ENCODE results near the gene PPIL3. TPM values are rescaled to one million over a fixed set of nuclear protein-coding genes. Genes with fewer than 3 reads are reported as not detected.

Gene PPIL3
- total RNA-seq, 1 donor from 2014 or later, result 35.0 TPM

DNA sequence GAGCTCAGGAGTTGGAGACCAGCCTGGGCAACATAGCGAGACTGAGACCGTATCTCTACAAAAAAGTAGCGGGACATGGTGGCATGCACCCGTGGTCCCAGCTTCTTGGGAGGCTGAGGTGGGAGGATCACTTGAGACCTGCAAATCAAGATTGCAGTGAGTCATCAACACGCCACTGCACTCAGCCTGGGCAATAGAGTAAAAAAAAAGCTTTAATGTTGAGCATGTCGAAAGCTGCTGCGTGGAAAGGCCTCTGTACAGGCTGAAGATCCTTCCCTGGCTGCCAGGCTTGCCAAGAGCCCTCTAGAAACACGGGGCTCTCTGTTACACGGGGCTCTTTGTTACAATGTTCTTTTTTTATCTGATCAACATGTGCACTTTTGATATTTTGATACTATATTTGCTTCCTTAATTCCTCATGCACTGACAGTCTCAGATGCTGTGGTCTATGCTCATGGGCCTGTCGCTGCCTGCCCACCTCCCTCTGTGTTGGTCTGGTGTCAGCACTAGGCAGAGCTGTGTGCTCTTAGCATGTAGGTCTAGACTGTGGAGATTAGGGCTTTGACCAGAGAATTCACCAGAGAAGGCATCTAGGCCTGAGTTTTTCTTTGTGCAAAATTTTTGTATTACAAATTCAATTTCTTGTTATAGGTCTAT, 43.1 kb downstream of the PPIL3 start:
- TF ChIP-seq, protein P1, sequence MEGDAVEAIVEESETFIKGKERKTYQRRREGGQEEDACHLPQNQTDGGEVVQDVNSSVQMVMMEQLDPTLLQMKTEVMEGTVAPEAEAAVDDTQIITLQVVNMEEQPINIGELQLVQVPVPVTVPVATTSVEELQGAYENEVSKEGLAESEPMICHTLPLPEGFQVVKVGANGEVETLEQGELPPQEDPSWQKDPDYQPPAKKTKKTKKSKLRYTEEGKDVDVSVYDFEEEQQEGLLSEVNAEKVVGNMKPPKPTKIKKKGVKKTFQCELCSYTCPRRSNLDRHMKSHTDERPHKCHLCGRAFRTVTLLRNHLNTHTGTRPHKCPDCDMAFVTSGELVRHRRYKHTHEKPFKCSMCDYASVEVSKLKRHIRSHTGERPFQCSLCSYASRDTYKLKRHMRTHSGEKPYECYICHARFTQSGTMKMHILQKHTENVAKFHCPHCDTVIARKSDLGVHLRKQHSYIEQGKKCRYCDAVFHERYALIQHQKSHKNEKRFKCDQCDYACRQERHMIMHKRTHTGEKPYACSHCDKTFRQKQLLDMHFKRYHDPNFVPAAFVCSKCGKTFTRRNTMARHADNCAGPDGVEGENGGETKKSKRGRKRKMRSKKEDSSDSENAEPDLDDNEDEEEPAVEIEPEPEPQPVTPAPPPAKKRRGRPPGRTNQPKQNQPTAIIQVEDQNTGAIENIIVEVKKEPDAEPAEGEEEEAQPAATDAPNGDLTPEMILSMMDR (IDR thresholded peaks at IDR 0.05), result no peak
- H3K36me3 ChIP-seq, result peaks cover 6% of the 10 kb centered on the region
- intact Hi-C loops (cut with DNase I), result no loop called here
- peak in 1 of 2 donors; percentile 56 for ATAC-seq
- H3K4me3 ChIP-seq, result no peak overlapping the region
- no peak overlapping the region for H3K27ac ChIP-seq
- H3K9me3 ChIP-seq, result no peaks in the 10 kb centered on the region
- H3K4me1 ChIP-seq, result no peaks in the 10 kb centered on the region
- no peaks in the 10 kb centered on the region for H3K27me3 ChIP-seq (ENCODE audit: low read depth)
- no peak for DNase-seq

GRCh38 chr2:200845194-200845593, 43.7 kb downstream of the PPIL3 start:
- intact Hi-C loops (cut with DNase I), result no loop called here
- TF ChIP-seq, protein P1 (IDR thresholded peaks at IDR 0.05), result no peak
- Histone ChIP-seq H3K36me3 (peaks cover under 1% of the 10 kb centered on the region), H3K27ac (no peak overlapping the region), H3K9me3 (no peaks in the 10 kb centered on the region), H3K4me1 (no peaks in the 10 kb centered on the region), H3K4me3 (no peak overlapping the region), H3K27me3 (ENCODE audit: low read depth) (no peaks in the 10 kb centered on the region)
- peak; percentile 11 to 28 for ATAC-seq
- DNase-seq, result no peak

- TF ChIP-seq, protein P1 (IDR thresholded peaks at IDR 0.05), result no peak
- no peaks in the 10 kb centered on the region for H3K4me1 ChIP-seq
- H3K9me3 ChIP-seq, result no peaks in the 10 kb centered on the region
- H3K36me3 ChIP-seq, result no peaks in the 10 kb centered on the region
- intact Hi-C loops (cut with DNase I), result no loop called here
- ATAC-seq, result peak in 1 of 2 donors; percentile 34
- H3K27ac ChIP-seq, result no peak overlapping the region
- DNase-seq, result no peak
- no peak overlapping the region for H3K4me3 ChIP-seq
- H3K27me3 ChIP-seq (ENCODE audit: low read depth), result no peaks in the 10 kb centered on the region
Observed at GRCh38 chr2:200843993-200844948, 44.6 kb downstream of the PPIL3 start.

DNA sequence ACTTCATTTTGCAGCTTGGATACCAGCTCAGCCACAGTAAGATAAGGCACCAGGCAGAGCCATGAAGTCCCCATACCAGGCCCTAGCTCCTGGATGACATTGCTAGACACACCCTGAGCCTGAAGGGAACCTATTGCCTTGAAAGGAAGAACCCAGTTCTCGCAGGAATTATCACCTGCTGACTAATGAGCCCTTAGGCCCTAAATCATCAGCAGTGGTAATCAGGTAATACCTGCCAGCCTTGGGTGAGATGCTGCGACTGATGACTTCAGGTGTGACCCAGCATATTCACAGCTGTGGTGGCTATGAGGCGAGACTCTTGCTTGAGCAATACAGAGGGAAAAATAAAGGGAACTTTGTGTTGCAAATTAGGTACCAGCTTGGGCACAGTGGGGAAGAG, 49.4 kb downstream of the PPIL3 start:
- Histone ChIP-seq H3K27ac (no peak overlapping the region), H3K36me3 (no peaks in the 10 kb centered on the region), H3K4me3 (no peak overlapping the region), H3K9me3 (peaks cover 7% of the 10 kb centered on the region), H3K27me3 (ENCODE audit: low read depth) (no peaks in the 10 kb centered on the region), H3K4me1 (no peaks in the 10 kb centered on the region)
- TF ChIP-seq, protein P1 (IDR thresholded peaks at IDR 0.05), result no peak
- ATAC-seq (no peak), DNase-seq (no peak)
- intact Hi-C loops (cut with DNase I), result no loop called here

- intact Hi-C loops (cut with DNase I), result no loop called here
- ATAC-seq, result no peak
- no peaks in the 10 kb centered on the region for H3K27me3 ChIP-seq (ENCODE audit: low read depth)
Observed at GRCh38 chr2:200834701-200835100, 54.2 kb downstream of the PPIL3 start.

More at GRCh38 chr2:200834701-200835100, 54.2 kb downstream of the PPIL3 start:
- H3K4me3 ChIP-seq, result no peak overlapping the region
- no peak overlapping the region for H3K27ac ChIP-seq
- H3K4me1 ChIP-seq, result no peaks in the 10 kb centered on the region
- TF ChIP-seq, protein P1 (IDR thresholded peaks at IDR 0.05), result no peak
- no peak for DNase-seq
- peaks cover 7% of the 10 kb centered on the region for H3K9me3 ChIP-seq
- H3K36me3 ChIP-seq, result no peaks in the 10 kb centered on the region
